ENCODE results near the gene DTX4.

DTX4 gene

GRCh38 chr11:59173080-59173963 is 1.4 kb downstream of the DTX4 start:
- DNase-seq (ENCODE audit: low read depth), result no peak
- H3K4me3 ChIP-seq (ENCODE audit: control insufficient read depth, low read depth, low read length), result peak overlapping the region; percentile 59
- no peak for TF ChIP-seq CTCF (IDR thresholded peaks at IDR 0.05; ENCODE audit: control insufficient read depth, insufficient read depth, low read depth, low read length, missing control alignments)

DNA sequence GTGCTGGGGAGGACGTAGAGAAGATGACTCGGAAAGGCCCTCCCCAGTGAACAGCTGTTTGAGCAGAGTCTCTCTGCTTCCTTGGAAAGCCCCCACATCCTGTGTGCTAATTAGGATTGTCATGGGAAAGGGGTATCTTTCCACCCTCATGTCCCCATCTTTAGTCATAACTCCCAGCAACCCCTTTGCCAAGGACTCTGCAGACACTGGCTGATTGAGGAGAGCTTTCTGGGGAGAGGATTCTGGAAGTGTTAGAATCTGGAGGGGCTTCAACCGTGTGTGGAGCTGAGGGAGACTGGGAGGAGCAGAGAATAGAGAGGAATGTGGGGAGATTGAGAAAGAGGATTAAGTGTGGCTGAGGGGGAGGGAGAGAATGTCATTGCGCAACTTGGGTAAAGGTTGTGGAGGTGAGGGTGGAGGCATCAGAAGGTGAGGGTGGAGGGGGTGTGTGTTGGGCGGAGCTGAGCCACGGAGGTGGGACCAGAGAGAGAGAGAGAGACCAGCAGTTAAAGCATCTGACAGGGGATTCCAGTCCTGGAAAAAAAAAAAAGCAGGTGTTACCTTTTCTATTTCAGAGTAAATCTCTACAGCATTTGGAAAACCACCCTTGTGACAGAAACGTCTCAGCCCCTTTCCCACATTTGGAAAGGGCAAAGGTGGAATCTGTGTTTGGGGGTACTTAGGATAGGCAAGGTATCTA is 2.2 kb downstream of the DTX4 start:
- no peak overlapping the region; the same call in 1 of the 2 replicates for H3K4me3 ChIP-seq (ENCODE audit: control insufficient read depth, low read depth, low read length)
- no peak for DNase-seq (ENCODE audit: low read depth)
- TF ChIP-seq CTCF (IDR thresholded peaks at IDR 0.05; ENCODE audit: control insufficient read depth, insufficient read depth, low read depth, low read length, missing control alignments), result no peak

DNA sequence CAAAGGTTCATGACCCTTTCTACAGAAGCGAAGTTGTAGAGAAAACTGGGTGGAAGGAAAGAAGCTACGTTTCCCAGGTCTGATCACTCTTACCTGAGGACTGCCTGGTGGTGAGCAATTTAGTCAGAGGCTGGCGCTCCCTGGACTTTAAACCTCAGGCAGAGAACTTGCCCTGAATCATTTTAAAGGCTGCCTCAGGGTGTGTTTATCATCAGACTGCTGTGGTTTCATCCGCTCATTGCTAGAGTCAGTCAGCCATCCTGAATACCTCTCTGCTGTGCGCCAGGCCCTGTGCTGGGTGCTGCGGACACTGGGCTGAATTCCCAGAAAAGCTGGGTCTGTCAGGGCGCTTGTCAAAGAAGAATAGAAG is 2.7 kb downstream of the DTX4 start:
- no peak for TF ChIP-seq CTCF (IDR thresholded peaks at IDR 0.05; ENCODE audit: control insufficient read depth, insufficient read depth, low read depth, low read length, missing control alignments)
- H3K4me3 ChIP-seq (ENCODE audit: control insufficient read depth, low read depth, low read length), result no peak overlapping the region
- DNase-seq (ENCODE audit: low read depth), result peak; percentile 40

GRCh38 chr11:59175091-59175501 is 3.2 kb downstream of the DTX4 start:
- DNase-seq (ENCODE audit: low read depth), result no peak
- TF ChIP-seq CTCF (IDR thresholded peaks at IDR 0.05; ENCODE audit: control insufficient read depth, insufficient read depth, low read depth, low read length, missing control alignments), result no peak
- H3K4me3 ChIP-seq (ENCODE audit: control insufficient read depth, low read depth, low read length), result no peak overlapping the region

DNA sequence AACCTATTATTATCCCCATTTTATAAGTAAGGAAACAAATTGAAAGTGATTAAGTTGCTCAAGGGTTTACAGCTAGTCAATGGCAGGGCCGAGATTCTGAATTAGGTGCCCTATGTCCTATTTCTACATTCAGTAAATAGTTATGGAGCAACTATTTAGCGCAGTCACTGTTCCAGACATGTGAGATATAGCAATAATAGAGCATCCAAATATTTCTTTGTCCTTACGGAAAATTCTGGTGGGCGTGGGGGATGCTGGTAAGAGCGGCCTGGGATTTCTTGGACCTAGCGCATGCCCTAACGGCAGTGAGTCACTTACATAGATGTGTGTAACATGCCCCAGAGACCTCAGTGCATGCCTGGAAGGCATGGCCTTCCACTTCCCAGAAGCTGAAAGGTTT is 4.4 kb downstream of the DTX4 start:
- TF ChIP-seq CTCF (IDR thresholded peaks at IDR 0.05; ENCODE audit: control insufficient read depth, insufficient read depth, low read depth, low read length, missing control alignments), result no peak
- no peak overlapping the region for H3K4me3 ChIP-seq (ENCODE audit: control insufficient read depth, low read depth, low read length)
- DNase-seq (ENCODE audit: low read depth), result no peak

- no peak overlapping the region for H3K4me3 ChIP-seq (ENCODE audit: control insufficient read depth, low read depth, low read length)
- TF ChIP-seq CTCF (IDR thresholded peaks at IDR 0.05; ENCODE audit: control insufficient read depth, insufficient read depth, low read depth, low read length, missing control alignments), result no peak
- DNase-seq (ENCODE audit: low read depth), result no peak
Observed at GRCh38 chr11:59178402-59178801, 6.5 kb downstream of the DTX4 start.
